Omental fat pad (tissue), 4 donors: ENCODE measurements around the gene GLA. TPM values are rescaled to one million over a fixed set of nuclear protein-coding genes. Genes with fewer than 3 reads are reported as not detected.

Source experiments
- ATAC-seq: fragments of 150-250 bp; one replicate; pipeline ENCODE4 v1.9.1; 2016; ENCODE audit warnings: mild to moderate bottlenecking, moderate library complexity; ENCODE audit not compliant: low FRiP score
- DNase-seq: peaks from one replicate; pipeline ENCODE4 v3.0.0-alpha.2; 2019; ENCODE audit warnings: low spot score
- CTCF ChIP-seq, 3 donors: fragments of 450-650 bp; IDR thresholded peaks; one replicate each; pipeline ENCODE4 v1.5.1; 2016 to 2017; ENCODE audit warnings: antibody characterized with exemption in 3 of 3, mild to moderate bottlenecking in 3 of 3, moderate library complexity in 2 of 3
- total RNA-seq, 4 donors: library from RNA; depleted of rRNA; stranded (reverse); fragments of >200 nt; gene quantifications; one replicate each; pipeline ENCODE4 v1.1.0, GENCODE V29; 2016

Gene GLA
- total RNA-seq, 4 donors from 2014 or later = 26.4 to 101 (median 49.7) TPM

- ATAC-seq (no peak), DNase-seq (no peak)
- TF ChIP-seq CTCF (IDR thresholded peaks at IDR 0.05) = no peak
These were observed 30.2 kb downstream of the GLA start for GRCh38 chrX:101377547-101377946.

GRCh38 chrX:101370888-101371504 lies 36.7 kb downstream of the GLA start:
- DNase-seq (no peak), ATAC-seq (no peak)
- no peak for TF ChIP-seq CTCF (IDR thresholded peaks at IDR 0.05)

- no peak for ATAC-seq
- no peak for TF ChIP-seq CTCF (IDR thresholded peaks at IDR 0.05)
- no peak for DNase-seq
These were observed 38.0 kb downstream of the GLA start for GRCh38 chrX:101369687-101370086.

- TF ChIP-seq CTCF (IDR thresholded peaks at IDR 0.05) = no peak
- ATAC-seq = no peak
- no peak for DNase-seq
These were observed 38.9 kb downstream of the GLA start for GRCh38 chrX:101368800-101369199.

- DNase-seq (no peak), ATAC-seq (no peak)
- no peak for TF ChIP-seq CTCF (IDR thresholded peaks at IDR 0.05)
These were observed 42.4 kb downstream of the GLA start for GRCh38 chrX:101365301-101365795.

GRCh38 chrX:101362757-101363156 lies 45.0 kb downstream of the GLA start:
- ATAC-seq (no peak), DNase-seq (no peak)
- no peak for TF ChIP-seq CTCF (IDR thresholded peaks at IDR 0.05)

GRCh38 chrX:101362116-101362515 lies 45.6 kb downstream of the GLA start:
- no peak for TF ChIP-seq CTCF (IDR thresholded peaks at IDR 0.05)
- no peak for ATAC-seq
- no peak for DNase-seq
